Ammon's horn (tissue), 1 donor: ENCODE measurements around the gene RMRP.

Experiments
- DNase-seq: peaks from one replicate; pipeline ENCODE4 v3.0.0-alpha.2; 2016; ENCODE audit warnings: low spot score

Gene RMRP

DNA sequence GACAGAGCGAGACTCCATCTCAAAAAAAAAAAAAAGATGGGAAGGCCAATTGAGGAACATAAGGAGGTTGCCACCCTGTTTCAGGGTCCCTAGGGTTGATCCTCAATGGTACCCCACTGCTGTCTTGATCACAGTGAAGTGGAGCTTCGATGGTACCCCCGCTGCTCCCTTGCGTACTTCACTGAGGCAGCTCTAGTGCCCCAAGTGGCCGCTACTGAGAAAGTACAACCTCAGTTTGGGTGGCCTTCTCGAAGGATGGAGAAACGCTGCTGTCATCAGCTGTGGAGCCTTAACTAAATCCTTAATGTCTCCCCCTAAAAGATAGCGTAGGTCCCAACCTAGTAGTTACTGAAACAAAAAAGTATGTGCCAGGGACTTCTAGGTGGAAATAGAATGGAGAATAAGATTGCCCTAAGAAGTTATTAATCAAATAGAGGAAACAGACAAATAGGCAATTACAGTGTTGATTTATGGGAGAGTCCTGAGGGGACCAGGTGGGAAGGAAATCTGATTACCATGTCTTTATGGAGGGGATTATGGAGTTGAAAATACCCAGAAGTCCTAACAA lies 46.5 kb downstream of the RMRP start:
- peak; percentile 74 for DNase-seq

DNA sequence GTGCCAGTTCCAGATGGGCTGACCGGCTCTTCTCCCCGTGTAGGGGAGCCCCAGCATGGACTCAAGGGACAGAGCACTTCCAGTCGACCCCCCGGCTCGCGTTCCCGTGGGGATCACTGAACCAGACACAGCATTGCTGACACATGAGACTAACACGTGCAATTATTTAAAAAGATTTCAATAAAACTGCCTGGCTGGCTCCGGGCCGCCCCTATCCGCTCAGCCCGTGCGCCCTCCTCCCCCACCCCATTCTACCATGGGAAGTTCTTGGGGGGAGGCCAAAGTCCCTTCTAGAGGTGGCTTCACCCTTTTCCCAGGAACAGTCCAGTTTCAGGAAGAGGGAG lies 48.0 kb downstream of the RMRP start:
- DNase-seq = no peak

DNA sequence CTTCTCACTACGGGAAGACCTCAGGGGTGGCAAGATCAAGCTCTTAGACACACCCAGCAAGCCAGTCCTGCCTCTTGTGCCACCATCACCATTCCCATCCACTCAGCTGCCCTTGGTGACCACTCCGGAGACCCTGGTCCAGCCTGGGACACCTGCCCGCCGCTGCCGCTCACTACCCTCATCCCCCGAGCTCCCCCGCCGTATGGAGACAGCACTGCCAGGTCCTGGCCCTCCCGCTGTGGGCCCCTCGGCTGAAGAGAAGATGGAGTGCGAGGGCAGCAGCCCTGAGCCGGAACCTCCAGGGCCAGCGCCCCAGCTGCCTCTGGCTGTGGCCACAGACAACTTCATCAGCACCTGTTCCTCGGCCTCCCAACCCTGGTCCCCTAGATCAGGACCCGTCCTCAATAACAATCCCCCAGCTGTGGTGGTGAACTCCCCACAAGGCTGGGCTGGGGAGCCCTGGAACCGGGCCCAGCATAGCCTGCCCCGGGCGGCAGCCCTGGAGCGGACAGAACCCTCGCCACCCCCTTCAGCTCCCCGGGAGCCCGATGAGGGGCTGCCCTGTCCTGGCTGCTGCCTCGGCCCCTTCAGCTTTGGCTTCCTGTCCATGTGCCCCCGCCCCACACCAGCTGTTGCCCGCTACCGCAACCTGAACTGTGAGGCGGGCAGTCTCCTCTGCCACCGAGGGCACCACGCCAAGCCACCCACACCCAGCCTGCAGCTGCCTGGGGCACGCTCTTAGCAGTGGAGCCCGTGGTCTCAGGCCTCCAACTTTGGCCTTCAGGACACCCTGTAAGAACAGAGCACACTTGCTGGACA lies 48.6 kb downstream of the RMRP start:
- DNase-seq = no peak

DNA sequence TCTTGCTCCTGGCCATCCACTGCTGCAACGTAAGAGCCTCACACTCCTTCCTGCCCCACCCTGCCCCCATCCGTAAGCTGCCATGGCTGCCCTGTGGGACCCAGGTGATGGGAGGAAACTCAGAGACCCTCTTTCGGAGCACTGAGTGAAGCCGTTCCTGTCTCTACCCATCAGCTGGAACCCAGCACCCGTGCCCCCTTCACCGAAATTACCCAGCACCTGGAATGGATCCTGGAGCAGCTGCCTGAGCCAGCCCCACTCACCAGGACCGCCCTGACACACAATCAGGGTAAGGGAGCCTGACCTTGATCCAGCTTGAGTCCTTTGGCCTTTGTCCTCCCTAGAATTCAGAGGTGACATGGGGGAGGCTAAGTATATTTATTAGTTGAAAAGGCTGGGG lies 49.6 kb downstream of the RMRP start:
- DNase-seq = no peak
